ENCODE results near the gene PHF21B.
"Not testable (repeated sequence)": the region's sequence is repeated elsewhere in the genome, so short reads cannot be mapped to it uniquely, and the experiment has no call there.

PHF21B gene

GRCh38 chr22:44931766-44932165 lies 78.0 kb downstream of the PHF21B start:
- Mint-ChIP-seq H3K27me3 (no peaks in the 10 kb centered on the region), H3K9me3 (no peaks in the 10 kb centered on the region), H3K4me1 (no peaks in the 10 kb centered on the region), H3K27ac (no peak overlapping the region), H3K4me3 (no peak overlapping the region), H3K36me3 (ENCODE audit: low read depth) (no peaks in the 10 kb centered on the region)
- DNase-seq (no peak), ATAC-seq (no peak)

GRCh38 chr22:44931077-44931540 lies 78.7 kb downstream of the PHF21B start:
- DNase-seq = no peak
- no peaks in the 10 kb centered on the region for H3K9me3 Mint-ChIP-seq
- no peaks in the 10 kb centered on the region for H3K36me3 Mint-ChIP-seq (ENCODE audit: low read depth)
- H3K4me3 Mint-ChIP-seq = no peak overlapping the region
- H3K4me1 Mint-ChIP-seq = no peaks in the 10 kb centered on the region
- H3K27me3 Mint-ChIP-seq = no peaks in the 10 kb centered on the region
- no peak overlapping the region for H3K27ac Mint-ChIP-seq
- ATAC-seq = no peak

- Mint-ChIP-seq H3K27ac (no peak overlapping the region), H3K9me3 (no peaks in the 10 kb centered on the region), H3K36me3 (ENCODE audit: low read depth) (no peaks in the 10 kb centered on the region), H3K27me3 (no peaks in the 10 kb centered on the region), H3K4me3 (no peak overlapping the region), H3K4me1 (no peaks in the 10 kb centered on the region)
- no peak for DNase-seq
- ATAC-seq = no peak
Observed at GRCh38 chr22:44930711-44931035, 79.1 kb downstream of the PHF21B start.

- Mint-ChIP-seq H3K36me3 (ENCODE audit: low read depth) (no peaks in the 10 kb centered on the region), H3K27me3 (no peaks in the 10 kb centered on the region), H3K27ac (no peak overlapping the region), H3K4me1 (no peaks in the 10 kb centered on the region), H3K4me3 (no peak overlapping the region), H3K9me3 (no peaks in the 10 kb centered on the region)
- no peak for ATAC-seq
- no peak for DNase-seq
Observed at GRCh38 chr22:44930016-44930710, 79.6 kb downstream of the PHF21B start.

- Mint-ChIP-seq H3K4me1 (no peaks in the 10 kb centered on the region), H3K36me3 (ENCODE audit: low read depth) (no peaks in the 10 kb centered on the region), H3K27ac (no peak overlapping the region), H3K4me3 (no peak overlapping the region), H3K9me3 (no peaks in the 10 kb centered on the region), H3K27me3 (no peaks in the 10 kb centered on the region)
- ATAC-seq (no peak), DNase-seq (no peak)
Observed at GRCh38 chr22:44929359-44930015, 80.3 kb downstream of the PHF21B start.

- Mint-ChIP-seq H3K4me1 (no peaks in the 10 kb centered on the region), H3K27me3 (no peaks in the 10 kb centered on the region), H3K36me3 (ENCODE audit: low read depth) (no peaks in the 10 kb centered on the region), H3K27ac (no peak overlapping the region), H3K9me3 (no peaks in the 10 kb centered on the region), H3K4me3 (no peak overlapping the region)
- no peak for DNase-seq
- no peak for ATAC-seq
Observed at GRCh38 chr22:44928711-44929358, 81.0 kb downstream of the PHF21B start.

- Mint-ChIP-seq H3K27me3 (peaks cover 1% of the 10 kb centered on the region), H3K36me3 (ENCODE audit: low read depth) (no peaks in the 10 kb centered on the region), H3K27ac (no peak overlapping the region), H3K4me1 (no peaks in the 10 kb centered on the region), H3K9me3 (no peaks in the 10 kb centered on the region), H3K4me3 (no peak overlapping the region)
- ATAC-seq = no peak
- no peak for DNase-seq
Observed at GRCh38 chr22:44928136-44928463, 81.7 kb downstream of the PHF21B start.

- Mint-ChIP-seq H3K4me3 (no peak overlapping the region), H3K9me3 (no peaks in the 10 kb centered on the region), H3K4me1 (no peaks in the 10 kb centered on the region), H3K27ac (no peak overlapping the region), H3K27me3 (peaks cover 1% of the 10 kb centered on the region), H3K36me3 (ENCODE audit: low read depth) (no peaks in the 10 kb centered on the region)
- no peak for DNase-seq
- ATAC-seq = no peak
Observed at GRCh38 chr22:44927463-44928135, 82.2 kb downstream of the PHF21B start.

GRCh38 chr22:44926491-44927415 lies 83.1 kb downstream of the PHF21B start:
- Mint-ChIP-seq H3K9me3 (no peaks in the 10 kb centered on the region), H3K4me1 (no peaks in the 10 kb centered on the region), H3K36me3 (ENCODE audit: low read depth) (no peaks in the 10 kb centered on the region), H3K27me3 (peaks cover 1% of the 10 kb centered on the region), H3K4me3 (no peak overlapping the region), H3K27ac (no peak overlapping the region)
- ATAC-seq (no peak), DNase-seq (no peak)

- Mint-ChIP-seq H3K27me3 (peaks cover 1% of the 10 kb centered on the region), H3K27ac (no peak overlapping the region), H3K9me3 (no peaks in the 10 kb centered on the region), H3K36me3 (ENCODE audit: low read depth) (no peaks in the 10 kb centered on the region), H3K4me1 (no peaks in the 10 kb centered on the region), H3K4me3 (no peak overlapping the region)
- DNase-seq = no peak
- no peak for ATAC-seq
Observed at GRCh38 chr22:44926124-44926475, 83.7 kb downstream of the PHF21B start.

GRCh38 chr22:44925465-44926123 lies 84.2 kb downstream of the PHF21B start:
- H3K4me1 Mint-ChIP-seq = no peaks in the 10 kb centered on the region
- no peak overlapping the region for H3K4me3 Mint-ChIP-seq
- peaks cover 1% of the 10 kb centered on the region for H3K27me3 Mint-ChIP-seq
- H3K27ac Mint-ChIP-seq = no peak overlapping the region
- H3K9me3 Mint-ChIP-seq = no peaks in the 10 kb centered on the region
- ATAC-seq (no peak), DNase-seq (no peak)
- H3K36me3 Mint-ChIP-seq (ENCODE audit: low read depth) = no peaks in the 10 kb centered on the region

- Mint-ChIP-seq H3K27ac (no peak overlapping the region), H3K4me1 (no peaks in the 10 kb centered on the region), H3K27me3 (peaks cover 1% of the 10 kb centered on the region), H3K9me3 (no peaks in the 10 kb centered on the region), H3K4me3 (no peak overlapping the region), H3K36me3 (ENCODE audit: low read depth) (no peaks in the 10 kb centered on the region)
- DNase-seq (no peak), ATAC-seq (no peak)
Observed at GRCh38 chr22:44924710-44925109, 85.1 kb downstream of the PHF21B start.

- DNase-seq (no peak), ATAC-seq (no peak)
- Mint-ChIP-seq H3K4me3 (no peak overlapping the region), H3K27ac (no peak overlapping the region), H3K36me3 (ENCODE audit: low read depth) (no peaks in the 10 kb centered on the region), H3K27me3 (peaks cover 1% of the 10 kb centered on the region), H3K9me3 (no peaks in the 10 kb centered on the region), H3K4me1 (no peaks in the 10 kb centered on the region)
Observed at GRCh38 chr22:44924098-44924497, 85.7 kb downstream of the PHF21B start.

GRCh38 chr22:44921766-44922165 lies 88.0 kb downstream of the PHF21B start:
- not testable (repeated sequence) for H3K4me3 Mint-ChIP-seq; ATAC-seq; DNase-seq; H3K9me3 Mint-ChIP-seq; H3K27me3 Mint-ChIP-seq; H3K27ac Mint-ChIP-seq; H3K36me3 Mint-ChIP-seq (ENCODE audit: low read depth); H3K4me1 Mint-ChIP-seq
